HG02763 (cell line): ENCODE measurements around the gene NUDCD2.
"Not testable (repeated sequence)": the region's sequence is repeated elsewhere in the genome, so short reads cannot be mapped to it uniquely, and the experiment has no call there.

Experiments
- ATAC-seq: cut with Tn5 transposase; IDR thresholded peaks from one replicate; pipeline ENCODE4 v1.9.1; 2021; ENCODE audit warnings: mild to moderate bottlenecking, moderate library complexity; ENCODE audit not compliant: unreplicated experiment

Gene NUDCD2

GRCh38 chr5:163434401-163434866 lies 25.5 kb downstream of the NUDCD2 start:
- no peak for ATAC-seq

GRCh38 chr5:163433271-163433670 lies 26.6 kb downstream of the NUDCD2 start:
- no peak for ATAC-seq

- no peak for ATAC-seq
Measured at GRCh38 chr5:163432544-163432943, 27.4 kb downstream of the NUDCD2 start.

GRCh38 chr5:163426128-163426527 lies 33.8 kb downstream of the NUDCD2 start:
- ATAC-seq: not testable (repeated sequence)

- no peak for ATAC-seq
Measured at GRCh38 chr5:163424836-163425235, 35.1 kb downstream of the NUDCD2 start.

- not testable (repeated sequence) for ATAC-seq
Measured at GRCh38 chr5:163415673-163416072, 44.2 kb downstream of the NUDCD2 start.

GRCh38 chr5:163410505-163410904 lies 49.4 kb downstream of the NUDCD2 start:
- ATAC-seq: no peak

GRCh38 chr5:163409384-163409783 lies 50.5 kb downstream of the NUDCD2 start:
- no peak for ATAC-seq

- ATAC-seq: peak; percentile 54
Measured at GRCh38 chr5:163408311-163408923, 51.5 kb downstream of the NUDCD2 start.

- peak; percentile 94 for ATAC-seq
Measured at GRCh38 chr5:163407034-163407655, 52.8 kb downstream of the NUDCD2 start.

- no peak for ATAC-seq
Measured at GRCh38 chr5:163404364-163405173, 55.3 kb downstream of the NUDCD2 start.

GRCh38 chr5:163402007-163402406 lies 57.9 kb downstream of the NUDCD2 start:
- ATAC-seq: no peak

- no peak for ATAC-seq
Measured at GRCh38 chr5:163401271-163401670, 58.6 kb downstream of the NUDCD2 start.

GRCh38 chr5:163399923-163400322 lies 60.0 kb downstream of the NUDCD2 start:
- no peak for ATAC-seq

GRCh38 chr5:163397354-163397753 lies 62.5 kb downstream of the NUDCD2 start:
- no peak for ATAC-seq

- ATAC-seq: not testable (repeated sequence)
Measured at GRCh38 chr5:163396818-163397340, 63.0 kb downstream of the NUDCD2 start.
